ENCODE measurements around the gene HOXA3.

- TF ChIP-seq POLR2AphosphoS5 (IDR thresholded peaks at IDR 0.05): no peak
- TF ChIP-seq, protein P1, sequence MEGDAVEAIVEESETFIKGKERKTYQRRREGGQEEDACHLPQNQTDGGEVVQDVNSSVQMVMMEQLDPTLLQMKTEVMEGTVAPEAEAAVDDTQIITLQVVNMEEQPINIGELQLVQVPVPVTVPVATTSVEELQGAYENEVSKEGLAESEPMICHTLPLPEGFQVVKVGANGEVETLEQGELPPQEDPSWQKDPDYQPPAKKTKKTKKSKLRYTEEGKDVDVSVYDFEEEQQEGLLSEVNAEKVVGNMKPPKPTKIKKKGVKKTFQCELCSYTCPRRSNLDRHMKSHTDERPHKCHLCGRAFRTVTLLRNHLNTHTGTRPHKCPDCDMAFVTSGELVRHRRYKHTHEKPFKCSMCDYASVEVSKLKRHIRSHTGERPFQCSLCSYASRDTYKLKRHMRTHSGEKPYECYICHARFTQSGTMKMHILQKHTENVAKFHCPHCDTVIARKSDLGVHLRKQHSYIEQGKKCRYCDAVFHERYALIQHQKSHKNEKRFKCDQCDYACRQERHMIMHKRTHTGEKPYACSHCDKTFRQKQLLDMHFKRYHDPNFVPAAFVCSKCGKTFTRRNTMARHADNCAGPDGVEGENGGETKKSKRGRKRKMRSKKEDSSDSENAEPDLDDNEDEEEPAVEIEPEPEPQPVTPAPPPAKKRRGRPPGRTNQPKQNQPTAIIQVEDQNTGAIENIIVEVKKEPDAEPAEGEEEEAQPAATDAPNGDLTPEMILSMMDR (IDR thresholded peaks at IDR 0.05): no peak
- no peak for TF ChIP-seq POLR2A (IDR thresholded peaks at IDR 0.05)
These were observed 38.9 kb upstream of the HOXA3 start for GRCh38 chr7:27191161-27191731.

All from breast epithelium (tissue), 3 donors.